B cell (primary cell): ENCODE measurements around the gene TBX4. TPM values are rescaled to one million over a fixed set of nuclear protein-coding genes. Genes with fewer than 3 reads are reported as not detected.

Source experiments
- ATAC-seq: fragments of 200-7000 bp; cut with Tn5 transposase; one replicate; pipeline ENCODE4 v1.10.0; 2021; ENCODE audit warnings: low read depth, mild to moderate bottlenecking, moderate number of reproducible peaks, moderate library complexity
- CTCF ChIA-PET: fragments of 350-600 bp; sonication (Branson Sonifier 250); formaldehyde crosslinking; loops from one replicate; lab custom pipeline; 2021; ENCODE audit warnings: antibody characterized with exemption, inconsistent platforms; lab: Charles Lee
- POLR2A ChIA-PET: fragments of 350-600 bp; sonication (Branson Sonifier 250); formaldehyde crosslinking; loops from one replicate; lab custom pipeline; 2021; ENCODE audit warnings: antibody characterized with exemption; lab: Charles Lee
- DNase-seq: peaks from one replicate; pipeline ENCODE4 v3.0.0; 2013
- H2AFZ ChIP-seq: 2 replicates; pipeline ENCODE4 v1.6.1; 2012; ENCODE audit warnings: mild to moderate bottlenecking, low read depth, low read length; ENCODE audit not compliant: insufficient read depth, poor library complexity, severe bottlenecking
- H3K27ac ChIP-seq, 2 donors: 1 replicate in 1 of 2; 2 replicates in 1 of 2; pipeline ENCODE4 v1.5.1; 2012 to 2013; ENCODE audit warnings: low read length in 2 of 2, mild to moderate bottlenecking in 2 of 2, moderate library complexity in 1 of 2
- H3K27me3 ChIP-seq, 4 experiments: fragments of 200-600 bp in 1 of 4; sonication (generic) in 1 of 4; replicated peaks in 1 of 4; 1 replicate in 2 of 4; 2 replicates in 2 of 4; pipeline versions ENCODE4 v1.6.1 to v1.7.0; 2013 to 2016; ENCODE audit warnings: low read length in 3 of 4, mild to moderate bottlenecking in 2 of 4, mixed read lengths in 1 of 4, moderate library complexity in 1 of 4; ENCODE audit not compliant: insufficient read depth in 4 of 4, control insufficient read depth in 3 of 4; ENCODE audit errors: control extremely low read depth in 1 of 4
- H3K36me3 ChIP-seq, 2 experiments: replicated peaks in 1 of 2; 1 replicate in 1 of 2; 2 replicates in 1 of 2; pipeline versions ENCODE4 v1.6.1 to v1.7.1; 2013; ENCODE audit warnings: low read length in 1 of 2; ENCODE audit not compliant: insufficient read depth in 2 of 2, control insufficient read depth in 1 of 2; ENCODE audit errors: control extremely low read depth in 1 of 2, extremely low read depth in 1 of 2
- H3K4me1 ChIP-seq, 2 donors: fragments of 200-600 bp in 1 of 2; sonication (generic) in 1 of 2; 1 replicate in 1 of 2; 2 replicates in 1 of 2; pipeline versions ENCODE4 v1.5.1 to v1.6.1; 2013 to 2017; ENCODE audit warnings: low read length in 2 of 2; ENCODE audit not compliant: control insufficient read depth in 2 of 2, insufficient read depth in 2 of 2
- H3K4me2 ChIP-seq: replicated peaks from 2 replicates; pipeline ENCODE3; 2012; ENCODE audit warnings: mild to moderate bottlenecking, low read depth, low read length; ENCODE audit not compliant: poor library complexity, severe bottlenecking
- H3K4me3 ChIP-seq, 5 experiments: fragments of 200-600 bp in 1 of 5; sonication (generic) in 1 of 5; 1 replicate in 3 of 5; 2 replicates in 2 of 5; pipeline versions ENCODE4 v1.5.1 to v1.7.0; 2011 to 2016; ENCODE audit warnings: low read length in 4 of 5, mild to moderate bottlenecking in 4 of 5, low read depth in 2 of 5, control low read depth in 1 of 5, moderate library complexity in 1 of 5; ENCODE audit not compliant: insufficient read depth in 1 of 5; ENCODE audit errors: control extremely low read depth in 1 of 5, extremely low read depth in 1 of 5
- H3K79me2 ChIP-seq: fragments of 200-600 bp; sonication (generic); one replicate; pipeline ENCODE4 v1.6.0; 2016; ENCODE audit warnings: low read length; ENCODE audit not compliant: control insufficient read depth, insufficient read depth
- H3K9ac ChIP-seq: fragments of 200-600 bp; sonication (generic); 2 replicates; pipeline ENCODE4 v1.6.1; 2017; ENCODE audit warnings: mild to moderate bottlenecking, low read length, moderate library complexity
- H3K9me3 ChIP-seq, 3 donors: one replicate each; pipeline versions ENCODE4 v1.6.1 to v1.7.1; 2013; ENCODE audit warnings: low read length in 2 of 3; ENCODE audit not compliant: control insufficient read depth in 2 of 3, insufficient read depth in 1 of 3; ENCODE audit errors: control extremely low read depth in 1 of 3
- H4K20me1 ChIP-seq: 2 replicates; pipeline ENCODE4 v1.6.0; 2012; ENCODE audit warnings: mild to moderate bottlenecking, low read length; ENCODE audit not compliant: insufficient read depth, control insufficient read depth, poor library complexity, severe bottlenecking
- H3K27ac Mint-ChIP-seq: one replicate; pipeline ENCODE4 v1.8.0; 2021; ENCODE audit warnings: mixed read lengths
- H3K27me3 Mint-ChIP-seq: one replicate; pipeline ENCODE4 v1.8.0; 2021; ENCODE audit warnings: mixed read lengths
- H3K4me1 Mint-ChIP-seq: one replicate; pipeline ENCODE4 v1.8.0; 2021; ENCODE audit warnings: mixed read lengths
- H3K4me3 Mint-ChIP-seq: one replicate; pipeline ENCODE4 v1.8.0; 2021; ENCODE audit warnings: mixed read lengths
- H3K9me3 Mint-ChIP-seq: one replicate; pipeline ENCODE4 v1.8.0; 2022; ENCODE audit warnings: mixed read lengths; ENCODE audit not compliant: insufficient read depth
- CTCF ChIP-seq: fragments of 200-600 bp; IDR thresholded peaks from one replicate; pipeline ENCODE4 v1.8.0; 2022; ENCODE audit warnings: antibody characterized with exemption, mild to moderate bottlenecking
- EZH2 ChIP-seq: IDR thresholded peaks from 2 replicates; pipeline ENCODE4 v1.6.1; 2012; ENCODE audit warnings: borderline replicate concordance, low read depth, mild to moderate bottlenecking, moderate library complexity, low read length; ENCODE audit not compliant: insufficient read depth, poor library complexity, severe bottlenecking
- WGBS: methylation state at CpG from one replicate; pipeline ENCODE4 v1.1.5; 2013; ENCODE audit warnings: missing lambda C conversion rate; ENCODE audit not compliant: insufficient coverage; 5-methylcytosine and 5-hydroxymethylcytosine counted together
- intact Hi-C: fragments of 100-400 bp; cut with micrococcal nuclease; formaldehyde crosslinking; loops from one replicate; pipeline ENCODE4 v1.10.0; 2022
- polyA plus RNA-seq: library from polyadenylated mRNA; depleted of rRNA; stranded (reverse); fragments of >200 nt; gene quantifications from 2 replicates; pipeline ENCODE4 v1.2.3, GENCODE V29; 2012
- total RNA-seq, 2 donors: library from RNA; stranded (reverse); fragments of 120-200 nt in 1 of 2; gene quantifications; 1 replicate in 1 of 2; 2 replicates in 1 of 2; pipeline versions ENCODE4 v1.2.3 to v1.2.4, GENCODE V29; 2013 to 2022

TBX4 gene
- total and polyA plus RNA-seq, 2 donors (not counting 1 experiment from before 2014, with no cell fraction given): not detected

- Histone ChIP-seq H3K79me2 (no peaks in the 10 kb centered on the region), H2AFZ (no peak overlapping the region), H3K27me3 (peaks cover 0 to 10% (median 7%) of the 10 kb centered on the region in 4 experiments), H3K4me3 (no peak overlapping the region), H3K4me2 (no peak overlapping the region), H3K27ac (no peak overlapping the region), H3K9ac (no peak overlapping the region), H4K20me1 (no peaks in the 10 kb centered on the region), H3K9me3 (peaks cover 0 to 6% (median 4%) of the 10 kb centered on the region in 3 donors), H3K4me1 (no peaks in the 10 kb centered on the region), H3K36me3 (no peaks in the 10 kb centered on the region)
- H3K27ac Mint-ChIP-seq: no peak overlapping the region
- no peaks in the 10 kb centered on the region for H3K4me1 Mint-ChIP-seq
- ChIA-PET CTCF (no interaction called here), POLR2A (no interaction called here)
- whole genome bisulfite sequencing: 100% methylated on average over 3 of the region's 4 CpGs
- DNase-seq (no peak), ATAC-seq (no peak)
- no peak overlapping the region for H3K4me3 Mint-ChIP-seq
- peaks cover 46% of the 10 kb centered on the region for H3K27me3 Mint-ChIP-seq
- no peak for TF ChIP-seq CTCF
- no peak for TF ChIP-seq EZH2
- intact Hi-C loops: no loop called here
- peaks cover 8% of the 10 kb centered on the region for H3K9me3 Mint-ChIP-seq
Measured at GRCh38 chr17:61431594-61432311, 20.5 kb upstream of the TBX4 start.

- no peaks in the 10 kb centered on the region for H4K20me1 ChIP-seq
- no peak for DNase-seq
- H3K4me1 Mint-ChIP-seq: no peaks in the 10 kb centered on the region
- H3K9me3 ChIP-seq: peaks cover 10 to 18% (median 11%) of the 10 kb centered on the region in 3 donors
- H3K36me3 ChIP-seq: no peaks in the 10 kb centered on the region
- H3K9ac ChIP-seq: no peak overlapping the region
- H3K27ac ChIP-seq: no peak overlapping the region
- H3K27ac Mint-ChIP-seq: no peak overlapping the region
- H3K4me3 Mint-ChIP-seq: no peak overlapping the region
- POLR2A ChIA-PET: no interaction called here
- H2AFZ ChIP-seq: no peak overlapping the region
- ATAC-seq: no peak
- peaks cover 65% of the 10 kb centered on the region for H3K27me3 Mint-ChIP-seq
- no peak overlapping the region for H3K4me3 ChIP-seq
- peaks cover 0 to 29% (median 16%) of the 10 kb centered on the region in 4 experiments for H3K27me3 ChIP-seq
- no peak for TF ChIP-seq CTCF
- TF ChIP-seq EZH2: no peak
- no peaks in the 10 kb centered on the region for H3K79me2 ChIP-seq
- no peak overlapping the region for H3K4me2 ChIP-seq
- CTCF ChIA-PET: no interaction called here
- peaks cover 15% of the 10 kb centered on the region for H3K9me3 Mint-ChIP-seq
- intact Hi-C loops: no loop called here
- H3K4me1 ChIP-seq: no peaks in the 10 kb centered on the region
Measured at GRCh38 chr17:61436273-61436672, 15.9 kb upstream of the TBX4 start.
